ENCODE data around the gene C4orf50.
"Not testable (repeated sequence)": the region's sequence is repeated elsewhere in the genome, so short reads cannot be mapped to it uniquely, and the experiment has no call there.

C4orf50 gene

DNA sequence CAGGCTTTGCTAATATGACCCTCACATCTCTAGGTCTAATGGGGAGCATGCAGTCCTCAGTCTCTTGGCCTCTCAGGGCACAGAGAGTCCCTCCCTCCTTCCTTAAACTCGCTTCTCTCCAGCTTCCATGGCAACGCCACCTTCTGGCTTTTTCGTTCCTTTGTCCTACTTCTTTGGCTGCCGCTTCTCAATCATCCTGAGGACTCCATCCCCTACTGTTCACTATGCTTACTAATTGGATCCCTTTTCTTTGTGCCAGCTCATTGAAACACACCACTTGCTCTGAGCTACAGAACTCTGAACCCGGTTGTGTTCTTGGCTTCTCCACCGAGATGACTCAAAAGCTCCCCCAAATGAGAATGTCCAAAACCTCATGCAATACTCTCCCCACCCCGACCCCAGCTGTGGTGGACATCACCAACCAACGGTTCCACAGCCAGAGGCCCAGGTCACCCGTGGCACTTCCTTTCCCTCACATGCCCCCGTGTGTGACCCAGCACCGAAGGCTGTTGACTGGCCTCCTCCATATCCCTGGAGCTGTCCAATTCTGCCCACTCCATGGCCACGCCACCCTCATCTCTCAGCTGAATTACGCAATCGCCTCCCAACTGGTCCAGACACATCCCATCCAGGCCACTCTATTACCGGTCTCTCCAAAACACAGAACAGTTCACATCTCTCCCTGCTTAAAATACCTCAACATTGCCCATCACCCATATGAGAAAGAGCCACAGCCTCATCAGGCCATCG lies 160.0 kb downstream of the C4orf50 start:
- no peak for DNase-seq (ENCODE audit: low spot score)

DNA sequence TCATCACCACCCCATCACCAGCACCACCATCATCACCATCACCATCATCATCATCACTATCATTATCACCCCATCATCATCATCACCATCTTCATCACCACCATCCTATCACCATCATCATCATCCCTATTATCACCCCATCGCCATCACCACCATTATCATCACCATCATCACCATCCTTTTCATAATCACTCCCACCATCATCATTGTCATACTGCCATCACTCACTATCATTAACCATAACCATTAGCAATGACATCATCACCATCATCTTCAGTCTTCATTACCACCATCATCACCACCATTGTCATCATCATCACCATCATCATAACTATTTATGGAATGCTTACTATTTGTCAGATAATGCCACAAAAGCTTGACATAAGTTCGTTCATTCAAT lies 161.0 kb downstream of the C4orf50 start:
- no peak for DNase-seq (ENCODE audit: low spot score)

DNA sequence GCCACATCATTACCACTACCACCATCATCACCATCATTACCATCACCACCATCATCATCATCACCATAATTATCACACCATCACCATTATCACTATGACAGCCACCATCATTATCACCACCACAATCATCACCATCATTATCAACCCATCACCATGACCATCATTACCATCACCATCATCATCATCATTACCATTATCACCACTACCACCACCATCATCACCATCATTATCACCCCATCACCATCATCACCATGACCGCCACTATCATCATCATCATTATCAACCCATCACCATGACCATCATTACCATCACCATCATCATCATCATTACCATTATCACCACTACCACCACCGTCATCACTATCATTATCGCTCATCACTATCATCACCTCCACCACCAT lies 161.9 kb downstream of the C4orf50 start:
- not testable (repeated sequence) for DNase-seq (ENCODE audit: low spot score)

DNA sequence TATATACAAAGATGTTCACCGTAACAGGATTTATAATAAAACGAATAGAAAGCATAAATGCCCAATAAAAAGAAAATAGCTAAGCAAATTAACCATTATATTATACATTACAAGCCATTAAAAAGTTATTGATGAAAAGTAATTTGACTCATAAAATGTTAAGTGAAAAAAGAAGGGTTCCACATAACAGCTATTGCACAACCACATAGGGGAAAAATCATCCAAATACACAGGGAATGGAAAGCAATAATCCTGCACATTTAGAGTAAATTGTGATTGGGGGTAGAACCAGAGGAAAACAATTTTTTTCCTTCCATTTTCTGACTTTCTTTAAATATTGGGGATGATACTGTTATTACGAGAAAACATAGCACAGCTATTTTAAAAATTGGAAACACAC lies 163.3 kb downstream of the C4orf50 start:
- no peak for DNase-seq (ENCODE audit: low spot score)

DNA sequence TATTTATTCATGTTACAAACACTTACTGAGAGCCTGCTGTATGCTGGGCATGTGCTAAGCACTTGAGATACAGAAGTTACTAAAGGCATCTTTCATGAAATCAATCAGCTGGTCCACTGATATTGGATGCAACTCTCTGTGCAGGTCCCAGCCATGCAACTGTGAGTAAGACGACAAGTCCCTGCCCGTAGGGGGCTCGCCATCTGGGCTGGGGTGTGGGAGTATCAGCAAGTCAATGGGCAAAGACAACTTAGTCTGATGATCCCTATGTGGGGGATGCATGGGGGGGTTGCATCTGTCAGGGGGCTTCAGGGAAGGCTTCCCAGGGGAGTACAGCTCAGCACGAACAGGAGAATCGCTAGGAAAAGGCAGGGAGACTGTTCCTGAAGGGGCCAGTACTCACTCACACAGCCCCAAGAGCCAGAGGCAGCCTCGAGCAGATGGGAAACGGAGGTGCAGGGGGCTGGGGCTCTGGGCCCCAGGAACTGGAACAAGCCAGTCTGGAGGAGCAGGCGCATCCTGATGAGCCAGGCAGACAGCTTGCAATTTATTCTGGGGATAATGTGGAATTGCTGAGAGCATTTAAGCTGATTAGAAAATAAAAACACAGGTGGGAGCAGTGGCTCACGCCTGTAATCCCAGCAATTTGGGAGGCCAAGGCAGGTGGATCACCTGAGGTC lies 165.6 kb downstream of the C4orf50 start:
- DNase-seq (ENCODE audit: low spot score), result no peak

DNA sequence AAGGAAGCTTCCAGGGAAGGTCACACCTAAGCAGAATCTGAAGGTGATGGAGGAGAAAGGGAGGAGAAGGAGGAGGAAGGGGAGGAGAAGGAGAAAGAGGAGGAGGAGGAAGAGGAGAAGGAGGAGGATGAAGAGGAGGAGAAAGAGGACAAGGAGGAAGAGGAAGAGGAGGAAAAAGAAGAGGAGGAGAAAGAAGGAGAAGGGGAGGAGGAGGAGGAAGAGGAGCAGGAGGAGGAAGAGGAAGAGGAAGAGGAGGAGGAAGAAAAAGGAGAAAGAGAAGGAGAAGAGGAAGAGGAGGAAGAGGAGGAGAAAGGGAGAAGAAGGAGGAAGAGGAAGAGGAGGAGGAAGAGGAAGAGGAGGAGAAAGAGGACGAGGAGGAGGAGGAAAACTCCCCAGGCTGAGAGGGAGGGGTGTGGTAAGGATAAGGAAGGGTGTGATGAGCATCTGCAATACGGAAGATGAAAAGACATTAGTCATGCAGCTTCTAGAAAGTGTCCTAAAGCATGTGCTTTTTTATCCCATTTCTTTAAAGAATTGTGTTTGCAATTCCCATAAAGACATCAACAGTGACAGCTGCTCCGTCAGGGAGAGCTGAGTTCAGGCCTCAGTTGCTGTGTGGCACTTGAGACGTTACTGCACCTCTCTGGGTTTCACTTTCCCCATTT lies 166.5 kb downstream of the C4orf50 start:
- no peak for DNase-seq (ENCODE audit: low spot score)
